IMR-90 (cell line): ENCODE results near the gene CALML4. TPM values are rescaled to one million over a fixed set of nuclear protein-coding genes. Genes with fewer than 3 reads are reported as not detected.

Experiments used
- ATAC-seq: fragments of 200-7000 bp; cut with Tn5 transposase; 2 replicates; pipeline ENCODE4 v1.9.1; 2020; ENCODE audit warnings: low read depth, mild to moderate bottlenecking, moderate library complexity
- BruUV-seq: library from RNA; stranded (reverse); fragments of 400-500 nt; replicated peaks from 2 replicates; lab custom pipeline; 2021; lab: Mats Ljungman, UMichigan
- CTCF ChIA-PET: fragments of 300-600 bp; formaldehyde crosslinking; extraction: SDS; loops from one replicate; lab custom pipeline; 2021; ENCODE audit warnings: antibody characterized with exemption; lab: Yijun Ruan, JAX
- POLR2A ChIA-PET: fragments of 300-600 bp; sonication (Branson Sonifier 250); formaldehyde crosslinking; loops from one replicate; lab custom pipeline; 2022; ENCODE audit warnings: antibody characterized with exemption; ENCODE audit not compliant: unreplicated experiment; lab: Charles Lee
- DNase-seq: peaks from one replicate; pipeline ENCODE4 v3.0.0; 2013
- H2AFZ ChIP-seq: replicated peaks from 2 replicates; pipeline ENCODE3; 2013; ENCODE audit warnings: low read length, mild to moderate bottlenecking; ENCODE audit not compliant: poor library complexity
- H2AK5ac ChIP-seq: 2 replicates; pipeline ENCODE4 v1.6.1; 2013; ENCODE audit warnings: low read depth, low read length, inconsistent platforms
- H2AK9ac ChIP-seq: replicated peaks from 2 replicates; pipeline ENCODE3; 2013; ENCODE audit warnings: mild to moderate bottlenecking, low read depth, low read length, moderate library complexity; ENCODE audit not compliant: poor library complexity
- H2BK120ac ChIP-seq: 2 replicates; pipeline ENCODE4 v1.6.1; 2013; ENCODE audit warnings: low read depth, low read length, inconsistent platforms
- H2BK15ac ChIP-seq: 3 replicates; pipeline ENCODE4 v1.6.1; 2013; ENCODE audit warnings: low read depth, low read length, inconsistent platforms
- H2BK20ac ChIP-seq: 2 replicates; pipeline ENCODE4 v1.6.1; 2013; ENCODE audit warnings: low read depth, mild to moderate bottlenecking, inconsistent platforms, low read length, moderate library complexity
- H2BK5ac ChIP-seq: 2 replicates; pipeline ENCODE4 v1.6.1; 2013; ENCODE audit warnings: mild to moderate bottlenecking, low read depth, low read length, inconsistent platforms; ENCODE audit not compliant: poor library complexity, severe bottlenecking
- H3K14ac ChIP-seq: replicated peaks from 2 replicates; pipeline ENCODE4 v1.6.1; 2013; ENCODE audit warnings: low read depth, low read length, inconsistent platforms
- H3K18ac ChIP-seq: 2 replicates; pipeline ENCODE4 v1.6.1; 2013; ENCODE audit warnings: low read depth, low read length, control low read depth
- H3K23ac ChIP-seq: 2 replicates; pipeline ENCODE4 v1.6.1; 2013; ENCODE audit warnings: low read depth, low read length, inconsistent platforms
- H3K27ac ChIP-seq: 2 replicates; pipeline ENCODE4 v1.5.1; 2013; ENCODE audit warnings: mild to moderate bottlenecking, control low read depth, low read length; ENCODE audit not compliant: insufficient read depth
- H3K27me3 ChIP-seq: 2 replicates; pipeline ENCODE4 v1.6.1; 2013; ENCODE audit warnings: low read length; ENCODE audit not compliant: control insufficient read depth, insufficient read depth
- H3K36me3 ChIP-seq: 2 replicates; pipeline ENCODE4 v1.6.1; 2013; ENCODE audit warnings: low read length, mixed read lengths; ENCODE audit not compliant: control insufficient read depth, insufficient read depth
- H3K4ac ChIP-seq: 2 replicates; pipeline ENCODE4 v1.6.1; 2013; ENCODE audit warnings: low read depth, low read length, inconsistent platforms
- H3K4me1 ChIP-seq: 2 replicates; pipeline ENCODE4 v1.6.1; 2013; ENCODE audit warnings: low read length, mixed read lengths; ENCODE audit not compliant: control insufficient read depth, insufficient read depth
- H3K4me2 ChIP-seq: 2 replicates; pipeline ENCODE4 v1.6.1; 2013; ENCODE audit warnings: low read depth, mild to moderate bottlenecking, control low read depth, low read length, moderate library complexity
- H3K4me3 ChIP-seq: 2 replicates; pipeline ENCODE4 v1.5.1; 2013; ENCODE audit warnings: low read depth, mild to moderate bottlenecking, control low read depth, low read length, moderate library complexity; ENCODE audit not compliant: insufficient read depth
- H3K56ac ChIP-seq: 2 replicates; pipeline ENCODE4 v1.6.1; 2013; ENCODE audit warnings: low read length, inconsistent platforms; ENCODE audit not compliant: insufficient read depth; ENCODE audit errors: extremely low read depth
- H3K79me1 ChIP-seq, 2 experiments: 2 replicates each; pipeline ENCODE4 v1.6.1; 2013; ENCODE audit warnings: low read length in 2 of 2, inconsistent platforms in 1 of 2, low read depth in 1 of 2
- H3K9ac ChIP-seq: 2 replicates; pipeline ENCODE4 v1.6.1; 2013; ENCODE audit warnings: low read depth, low read length, control low read depth
- H3K9me1 ChIP-seq: 2 replicates; pipeline ENCODE4 v1.6.1; 2013; ENCODE audit warnings: low read length, inconsistent platforms; ENCODE audit not compliant: insufficient read depth
- H3K9me3 ChIP-seq: 2 replicates; pipeline ENCODE4 v1.6.1; 2013; ENCODE audit warnings: low read length; ENCODE audit not compliant: control insufficient read depth, insufficient read depth
- H4K20me1 ChIP-seq: 2 replicates; pipeline ENCODE4 v1.6.1; 2013; ENCODE audit warnings: low read length, inconsistent platforms; ENCODE audit not compliant: insufficient read depth
- H4K5ac ChIP-seq: 2 replicates; pipeline ENCODE4 v1.6.1; 2013; ENCODE audit warnings: mild to moderate bottlenecking, low read depth, low read length, control low read depth
- H4K8ac ChIP-seq, 2 experiments: 2 replicates each; pipeline ENCODE4 v1.6.1; 2013; ENCODE audit warnings: low read depth in 2 of 2, low read length in 2 of 2, control low read depth in 1 of 2, inconsistent platforms in 1 of 2
- H4K91ac ChIP-seq: 2 replicates; pipeline ENCODE4 v1.6.1; 2013; ENCODE audit warnings: low read depth, low read length, inconsistent platforms; ENCODE audit not compliant: insufficient read depth
- BHLHE40 ChIP-seq: fragments of 150-350 bp; IDR thresholded peaks from 2 replicates; pipeline ENCODE4 v1.6.1; 2016; ENCODE audit warnings: mild to moderate bottlenecking, low read depth, low read length
- CEBPB ChIP-seq: IDR thresholded peaks from 2 replicates; pipeline ENCODE4 v1.6.1; 2012; ENCODE audit warnings: low read depth, low read length, improper control_type of control experiment
- CTCF ChIP-seq: conservative IDR thresholded peaks from 2 replicates; pipeline ENCODE4 v1.5.1; 2012; ENCODE audit warnings: mild to moderate bottlenecking, low read depth, low read length, improper control_type of control experiment
- MXI1 ChIP-seq: IDR thresholded peaks from 2 replicates; pipeline ENCODE4 v1.6.1; 2012; ENCODE audit warnings: low read depth, mild to moderate bottlenecking, low read length, moderate library complexity, borderline replicate concordance
- NFE2L2 ChIP-seq: fragments of 150-350 bp; IDR thresholded peaks from 2 replicates; pipeline ENCODE4 v1.6.1; 2016; ENCODE audit warnings: low read depth, mild to moderate bottlenecking, low read length
- POLR2A ChIP-seq: IDR thresholded peaks from 2 replicates; pipeline ENCODE4 v1.6.1; 2012; ENCODE audit warnings: mild to moderate bottlenecking, low read depth, low read length
- RAD21 ChIP-seq: IDR thresholded peaks from 2 replicates; pipeline ENCODE4 v1.6.1; 2012; ENCODE audit warnings: low read length, improper control_type of control experiment
- RCOR1 ChIP-seq: IDR thresholded peaks from 2 replicates; pipeline ENCODE4 v1.6.1; 2012; ENCODE audit warnings: mild to moderate bottlenecking, low read length, improper control_type of control experiment; ENCODE audit not compliant: insufficient replicate concordance
- WGBS, 2 experiments: methylation state at CpG; one replicate each; pipeline versions ENCODE4 v1.1.5 to v1.1.7; 2013; ENCODE audit warnings: missing lambda C conversion rate in 2 of 2; ENCODE audit not compliant: insufficient read length in 1 of 2; ENCODE audit errors: extremely low coverage in 2 of 2; 5-methylcytosine and 5-hydroxymethylcytosine counted together
- dilution Hi-C: fragments of 300-500 bp; cut with HindIII; formaldehyde crosslinking; loops from one replicate; pipeline ENCODE4 v1.14.3; 2018; ENCODE audit warnings: low sequenced_read_pairs; ENCODE audit not compliant: unreplicated experiment
- in situ Hi-C: fragments of 300-500 bp; cut with MboI; formaldehyde crosslinking; loops from 3 replicates; pipeline ENCODE4 v1.14.3; 2019; ENCODE audit warnings: low sequenced_read_pairs, inconsistent platforms, mixed read lengths
- intact Hi-C: fragments of 100-400 bp; cut with micrococcal nuclease; formaldehyde crosslinking; loops from 2 replicates; pipeline ENCODE4 v1.10.0; 2022
- polyA plus RNA-seq, 3 experiments: library from polyadenylated mRNA; depleted of rRNA; stranded (reverse); fragments of >200 nt; gene quantifications; 2 replicates each; pipeline ENCODE4 v1.2.3, GENCODE V29; 2012; ENCODE audit warnings: low replicate concordance in 1 of 3
- total RNA-seq: library from RNA; depleted of rRNA; stranded (reverse); fragments of >200 nt; gene quantifications from 2 replicates; pipeline ENCODE4 v1.2.3, GENCODE V29; 2012
- TF ChIP-seq, protein P1 (sequence below): fragments of 150-350 bp; IDR thresholded peaks from 2 replicates; pipeline ENCODE4 v1.6.1; 2016; ENCODE audit warnings: low read depth, mild to moderate bottlenecking, low read length, moderate library complexity, borderline replicate concordance

The CALML4 gene
- total and polyA plus RNA-seq, 2 of the 4 experiments (the other 2 are of a cell fraction), result 0.36 to 1.3 TPM

DNA sequence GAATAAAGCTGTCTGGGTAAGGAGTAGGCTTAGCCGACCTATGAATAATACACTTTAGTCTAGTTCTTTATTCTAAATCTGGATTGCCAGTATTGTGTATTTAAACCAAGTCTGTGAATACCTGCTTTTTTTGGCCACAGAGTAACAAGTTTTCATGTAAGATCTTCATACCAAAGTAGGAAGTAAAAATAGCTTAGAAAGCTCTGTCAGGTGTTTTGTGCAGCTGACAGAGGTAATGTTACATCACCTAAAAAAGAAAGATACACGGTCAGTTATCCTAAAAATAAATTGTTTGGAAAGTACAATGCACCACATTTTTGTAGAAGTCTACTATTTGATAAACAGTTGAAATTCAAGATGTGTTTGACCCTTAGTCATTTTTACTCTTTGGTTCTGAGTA lies 16.5 kb downstream of the CALML4 start:
- Histone ChIP-seq H4K91ac (no peak overlapping the region), H2AK9ac (no peak overlapping the region), H3K36me3 (peaks cover 18% of the 10 kb centered on the region), H3K79me1 (peaks cover 0 to 24% of the 10 kb centered on the region in 2 experiments; a peak in 2 of 4 replicates), H2BK20ac (no peak overlapping the region), H4K20me1 (peaks cover 11% of the 10 kb centered on the region; the same call in 1 of the 2 replicates), H3K14ac (no peak overlapping the region), H4K8ac (no peak overlapping the region), H3K9me3 (no peaks in the 10 kb centered on the region), H3K4me1 (peaks cover 11% of the 10 kb centered on the region), H3K4ac (no peak overlapping the region), H4K5ac (no peak overlapping the region), H3K56ac (no peak overlapping the region), H3K18ac (no peak overlapping the region), H3K9ac (no peak overlapping the region), H3K9me1 (peaks cover 11% of the 10 kb centered on the region), H2BK15ac (no peak overlapping the region), H3K4me3 (no peak overlapping the region), H3K27me3 (no peaks in the 10 kb centered on the region), H3K23ac (no peak overlapping the region), H2BK5ac (no peak overlapping the region), H3K4me2 (no peak overlapping the region), H2AK5ac (no peak overlapping the region), H2AFZ (no peak overlapping the region), H2BK120ac (no peak overlapping the region), H3K27ac (no peak overlapping the region)
- no TSS peak for BruUV-seq
- WGBS, 2 experiments, result no CpG with 5 or more reads among the region's 2 CpGs
- DNase-seq (no peak), ATAC-seq (no peak)
- CTCF ChIA-PET, result no interaction called here
- POLR2A ChIA-PET, result interaction anchor here (0.7 kb wide), 1 partner anchor 218 kb away, joined by 9 read pairs; no protein-coding TSS in a partner anchor
- dilution Hi-C loops, result no loop called here
- in situ Hi-C loops, result no loop called here
- no peak for TF ChIP-seq BHLHE40
- no peak for TF ChIP-seq RAD21
- no peak for TF ChIP-seq CTCF
- no peak for TF ChIP-seq NFE2L2
- no peak for TF ChIP-seq POLR2A
- TF ChIP-seq CEBPB, result no peak
- no peak for TF ChIP-seq RCOR1
- no peak for TF ChIP-seq MXI1
- TF ChIP-seq, protein P1, sequence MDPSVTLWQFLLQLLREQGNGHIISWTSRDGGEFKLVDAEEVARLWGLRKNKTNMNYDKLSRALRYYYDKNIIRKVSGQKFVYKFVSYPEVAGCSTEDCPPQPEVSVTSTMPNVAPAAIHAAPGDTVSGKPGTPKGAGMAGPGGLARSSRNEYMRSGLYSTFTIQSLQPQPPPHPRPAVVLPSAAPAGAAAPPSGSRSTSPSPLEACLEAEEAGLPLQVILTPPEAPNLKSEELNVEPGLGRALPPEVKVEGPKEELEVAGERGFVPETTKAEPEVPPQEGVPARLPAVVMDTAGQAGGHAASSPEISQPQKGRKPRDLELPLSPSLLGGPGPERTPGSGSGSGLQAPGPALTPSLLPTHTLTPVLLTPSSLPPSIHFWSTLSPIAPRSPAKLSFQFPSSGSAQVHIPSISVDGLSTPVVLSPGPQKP, result no peak
- intact Hi-C loops, result no loop called here
